AG04449 (cell line): Measurements from ENCODE around the gene UQCRC1.

Experiments
- CTCF ChIA-PET: fragments of 350-600 bp; formaldehyde crosslinking; extraction: SDS; loops from one replicate; lab custom pipeline; 2021; ENCODE audit warnings: antibody characterized with exemption; lab: Yijun Ruan, JAX
- POLR2A ChIA-PET: fragments of 400-600, 350-600 bp; formaldehyde crosslinking; extraction: SDS; loops from one replicate; lab custom pipeline; 2020; ENCODE audit warnings: antibody characterized with exemption, inconsistent platforms; lab: Yijun Ruan, JAX
- DNase-seq: peaks from one replicate; pipeline ENCODE4 v3.0.0-alpha.2; 2010; ENCODE audit warnings: low read depth, low spot score
- H3K4me3 ChIP-seq: 2 replicates; pipeline ENCODE4 v1.5.1; 2011; ENCODE audit warnings: low read depth, mild to moderate bottlenecking, control low read depth, low read length
- CTCF ChIP-seq: IDR thresholded peaks from one replicate; pipeline ENCODE4 v1.5.1; 2011; ENCODE audit warnings: mild to moderate bottlenecking, moderate library complexity, low read length, control low read depth, inconsistent platforms; ENCODE audit not compliant: insufficient read depth; ENCODE audit errors: missing control alignments

UQCRC1 gene

GRCh38 chr3:48631516-48632448, 22.3 kb upstream of the UQCRC1 start:
- H3K4me3 ChIP-seq, result no peak overlapping the region
- ChIA-PET CTCF (interaction anchor here (9.1 kb wide), 1 partner anchor 71 kb away, joined by 88 read pairs; the partner anchor contains the start of genes PFKFB4 and UCN2), POLR2A (no interaction called here)
- DNase-seq, result no peak
- TF ChIP-seq CTCF, result no peak

- CTCF ChIA-PET, result interaction anchor here (9.1 kb wide), 1 partner anchor 70 kb away, joined by 88 read pairs; the partner anchor contains the start of genes PFKFB4 and UCN2
- H3K4me3 ChIP-seq, result no peak overlapping the region
- POLR2A ChIA-PET, result no interaction called here
- TF ChIP-seq CTCF, result no peak
- DNase-seq, result no peak
These were observed 21.4 kb upstream of the UQCRC1 start for GRCh38 chr3:48630833-48631232.

GRCh38 chr3:48630407-48630806, 21.0 kb upstream of the UQCRC1 start:
- ChIA-PET CTCF (no interaction called here), POLR2A (no interaction called here)
- no peak for DNase-seq
- no peak overlapping the region for H3K4me3 ChIP-seq
- no peak for TF ChIP-seq CTCF

GRCh38 chr3:48629894-48630293, 20.4 kb upstream of the UQCRC1 start:
- ChIA-PET POLR2A (no interaction called here), CTCF (no interaction called here)
- no peak overlapping the region for H3K4me3 ChIP-seq
- TF ChIP-seq CTCF, result no peak
- DNase-seq, result no peak

GRCh38 chr3:48628277-48629017, 19.0 kb upstream of the UQCRC1 start:
- POLR2A ChIA-PET, result no interaction called here

More at GRCh38 chr3:48628277-48629017, 19.0 kb upstream of the UQCRC1 start:
- H3K4me3 ChIP-seq, result no peak overlapping the region
- CTCF ChIA-PET, result interaction anchor here (1.1 to 1.9 kb wide), 2 partner anchors 10 to 70 kb away, joined by 3 to 5 read pairs; no protein-coding TSS in a partner anchor
- no peak for DNase-seq
- no peak for TF ChIP-seq CTCF
